Measurements from ENCODE around the gene KANK2. TPM values are rescaled to one million over a fixed set of nuclear protein-coding genes. Genes with fewer than 3 reads are reported as not detected.

Gene KANK2
- total RNA-seq, 4 donors from 2014 or later, result 156 to 414 (median 327) TPM

DNA sequence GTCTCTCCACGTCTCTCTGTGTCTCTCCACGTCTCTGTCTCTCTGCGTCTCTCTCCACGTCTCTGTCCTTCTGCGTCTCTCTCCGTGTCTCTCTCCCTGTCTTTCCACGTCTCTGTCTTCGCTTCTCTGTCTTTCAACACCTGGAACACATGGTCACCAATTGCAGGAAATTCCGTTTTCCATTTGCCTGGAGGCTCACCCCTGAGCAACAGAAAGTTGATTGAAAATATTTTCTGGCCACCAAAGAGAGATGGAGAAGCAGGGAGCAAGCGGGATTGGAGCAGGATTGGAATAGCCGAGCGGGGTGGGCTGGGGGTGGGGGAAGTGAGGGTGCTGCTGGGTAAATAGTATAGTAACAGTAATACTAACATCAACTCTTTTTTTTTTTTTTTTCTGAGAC lies 1.7 kb downstream of the KANK2 start:
- TF ChIP-seq, protein P1, sequence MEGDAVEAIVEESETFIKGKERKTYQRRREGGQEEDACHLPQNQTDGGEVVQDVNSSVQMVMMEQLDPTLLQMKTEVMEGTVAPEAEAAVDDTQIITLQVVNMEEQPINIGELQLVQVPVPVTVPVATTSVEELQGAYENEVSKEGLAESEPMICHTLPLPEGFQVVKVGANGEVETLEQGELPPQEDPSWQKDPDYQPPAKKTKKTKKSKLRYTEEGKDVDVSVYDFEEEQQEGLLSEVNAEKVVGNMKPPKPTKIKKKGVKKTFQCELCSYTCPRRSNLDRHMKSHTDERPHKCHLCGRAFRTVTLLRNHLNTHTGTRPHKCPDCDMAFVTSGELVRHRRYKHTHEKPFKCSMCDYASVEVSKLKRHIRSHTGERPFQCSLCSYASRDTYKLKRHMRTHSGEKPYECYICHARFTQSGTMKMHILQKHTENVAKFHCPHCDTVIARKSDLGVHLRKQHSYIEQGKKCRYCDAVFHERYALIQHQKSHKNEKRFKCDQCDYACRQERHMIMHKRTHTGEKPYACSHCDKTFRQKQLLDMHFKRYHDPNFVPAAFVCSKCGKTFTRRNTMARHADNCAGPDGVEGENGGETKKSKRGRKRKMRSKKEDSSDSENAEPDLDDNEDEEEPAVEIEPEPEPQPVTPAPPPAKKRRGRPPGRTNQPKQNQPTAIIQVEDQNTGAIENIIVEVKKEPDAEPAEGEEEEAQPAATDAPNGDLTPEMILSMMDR (IDR thresholded peaks at IDR 0.05; ENCODE audit: low read depth), result no peak

DNA sequence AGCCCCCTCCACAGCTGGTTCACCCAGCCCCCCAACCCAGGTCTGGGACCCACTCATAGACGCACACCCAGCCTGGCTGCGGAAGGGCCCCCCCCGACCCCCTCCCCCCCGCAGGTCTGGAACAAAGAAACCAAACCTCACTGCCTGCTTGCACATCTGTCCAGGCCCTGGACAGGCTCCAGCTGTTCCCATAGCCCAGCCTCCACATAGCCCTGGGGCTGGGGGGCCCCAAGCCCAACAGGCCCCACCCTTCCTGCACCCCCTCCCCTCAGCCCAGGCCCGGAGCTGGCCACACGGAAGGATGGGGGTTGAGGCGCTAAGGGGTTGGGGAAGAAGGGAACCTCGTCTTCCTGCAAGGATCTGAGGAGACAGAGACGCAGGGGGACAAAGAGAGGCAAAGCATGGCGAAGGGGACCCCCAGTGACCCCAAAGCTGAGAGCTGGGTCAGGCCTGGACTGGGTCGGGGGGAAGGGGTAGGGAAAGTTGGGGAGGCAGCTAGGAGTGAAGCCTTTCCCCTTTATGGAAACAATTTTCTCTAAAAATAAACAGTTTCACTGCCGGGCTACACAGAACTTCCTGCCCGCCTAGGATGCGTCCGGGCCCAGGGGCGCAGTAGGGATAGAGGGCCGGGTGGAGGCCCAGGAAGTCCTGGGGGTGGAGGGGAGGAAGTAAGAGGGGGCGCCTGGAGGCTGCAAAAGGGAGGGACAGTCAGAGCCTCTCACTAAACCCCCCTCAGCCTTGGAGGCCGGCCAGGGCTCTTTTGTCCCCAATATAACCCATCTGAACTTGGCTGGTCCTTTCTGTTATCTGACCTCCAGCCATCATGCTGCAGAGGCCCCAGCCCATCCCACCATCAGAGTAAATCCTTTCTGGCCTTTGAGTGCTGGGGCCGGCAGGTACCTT lies 2.4 kb downstream of the KANK2 start:
- TF ChIP-seq, protein P1 (IDR thresholded peaks at IDR 0.05; ENCODE audit: low read depth), result no peak

DNA sequence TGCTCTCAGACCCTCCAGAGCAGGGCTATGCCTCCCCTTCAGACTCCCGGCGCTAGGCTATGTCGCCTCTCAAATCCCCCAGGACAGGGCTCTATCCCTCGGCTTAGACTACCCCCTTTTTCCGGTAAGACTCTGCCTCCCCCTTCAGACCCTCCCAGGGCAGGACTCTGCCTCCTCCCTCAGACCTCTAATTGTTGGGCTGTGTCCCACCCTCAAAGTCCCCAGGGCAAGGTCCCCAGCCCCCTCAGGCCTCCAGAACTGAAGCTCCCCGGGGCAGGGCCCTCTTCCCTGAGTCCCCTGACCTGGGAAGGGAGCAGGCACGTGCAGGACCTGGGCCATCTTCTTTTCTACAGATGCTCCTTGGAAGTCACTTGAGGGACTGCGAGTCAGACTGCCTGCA lies 3.2 kb downstream of the KANK2 start:
- TF ChIP-seq, protein P1 (IDR thresholded peaks at IDR 0.05; ENCODE audit: low read depth), result no peak

DNA sequence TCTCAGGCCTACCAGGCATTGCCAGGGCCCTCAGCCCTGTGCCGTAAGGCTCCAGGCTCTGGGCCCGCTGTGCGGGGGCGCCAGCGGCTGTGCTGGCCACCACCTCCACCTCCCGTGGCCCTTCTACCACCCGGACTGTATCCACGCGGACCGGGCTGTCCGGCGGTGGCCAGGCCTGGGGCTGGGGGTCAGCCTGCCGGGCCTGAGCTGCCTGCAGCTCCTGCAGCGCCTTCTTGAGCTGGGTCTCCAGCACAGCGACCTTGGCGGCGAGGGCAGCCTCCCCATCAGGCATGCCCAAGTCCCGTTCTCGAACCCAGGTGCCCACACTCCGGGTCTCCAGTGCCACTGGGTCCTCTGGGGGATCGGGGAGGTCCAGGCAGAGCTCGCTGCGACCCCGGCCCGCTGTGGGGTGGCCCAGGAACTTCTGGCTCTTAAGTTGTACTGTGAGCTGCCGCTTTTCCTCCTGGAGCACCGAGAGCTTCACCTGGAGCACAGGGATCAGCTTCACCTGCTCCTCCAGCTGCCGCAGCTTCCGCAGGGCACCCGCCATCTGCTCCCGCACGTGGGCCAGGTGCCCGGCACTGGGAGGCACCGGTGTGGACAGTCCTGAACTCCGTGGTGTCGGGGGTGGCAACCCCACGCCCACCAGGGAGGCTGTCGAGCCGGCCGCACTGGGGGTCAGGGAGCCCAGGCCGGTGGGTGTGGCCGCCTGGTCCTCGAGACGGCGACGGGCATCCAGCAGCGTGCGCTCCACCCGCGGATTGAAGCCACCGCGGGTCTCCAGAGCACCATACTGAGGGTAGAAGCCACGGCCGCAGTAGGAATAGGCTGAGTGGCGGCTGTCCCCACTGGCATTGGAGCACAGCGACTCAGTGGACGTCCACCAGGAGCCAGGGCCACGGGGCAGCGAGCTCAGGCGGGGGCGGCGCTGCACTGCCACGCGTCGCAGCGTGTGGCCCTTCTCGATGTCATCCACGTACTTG lies 4.1 kb downstream of the KANK2 start:
- TF ChIP-seq, protein P1 (IDR thresholded peaks at IDR 0.05; ENCODE audit: low read depth), result no peak

DNA sequence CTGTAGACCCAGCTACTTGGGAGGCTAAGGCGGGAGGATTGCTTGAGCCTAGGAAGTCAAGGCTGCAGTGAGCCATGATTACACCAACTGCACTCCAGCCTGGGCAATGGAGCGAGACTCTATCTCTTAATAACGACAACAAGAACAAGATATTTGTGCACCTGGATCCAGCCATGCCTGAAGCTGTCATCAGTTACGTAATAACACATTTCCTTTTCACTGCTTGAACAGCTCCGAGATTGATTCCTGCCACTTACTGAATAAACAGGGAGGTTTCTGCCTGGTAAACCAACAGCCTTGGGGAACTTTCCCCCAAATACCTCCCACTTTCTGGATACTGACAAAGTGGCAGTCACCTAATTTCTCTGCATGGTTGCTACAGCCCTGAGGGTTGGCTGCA lies 5.4 kb downstream of the KANK2 start:
- TF ChIP-seq, protein P1 (IDR thresholded peaks at IDR 0.05; ENCODE audit: low read depth), result no peak

DNA sequence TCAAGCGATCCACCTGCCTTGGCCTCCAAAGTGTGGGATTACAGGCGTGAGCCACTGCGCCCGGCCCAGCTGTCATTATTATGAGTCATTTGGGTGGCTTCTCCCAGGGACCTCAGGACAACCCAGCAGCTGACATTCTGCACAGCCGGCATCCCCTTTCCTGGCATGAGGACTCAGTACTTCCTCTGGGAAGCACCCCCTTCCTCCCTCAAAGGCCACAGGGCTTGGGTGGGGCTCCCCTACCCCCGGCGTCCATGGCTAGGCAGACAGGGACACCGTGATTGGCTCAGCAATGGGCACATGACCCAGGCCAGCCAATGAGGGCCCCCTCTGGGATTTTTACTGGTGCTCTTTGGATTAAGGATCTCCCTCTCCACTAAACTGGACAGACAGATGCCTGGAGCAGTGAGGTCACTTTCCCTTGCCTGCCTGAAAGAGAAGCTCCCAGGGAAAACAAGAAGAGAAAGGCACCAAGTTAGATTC lies 6.0 kb downstream of the KANK2 start:
- TF ChIP-seq, protein P1 (IDR thresholded peaks at IDR 0.05; ENCODE audit: low read depth), result no peak

DNA sequence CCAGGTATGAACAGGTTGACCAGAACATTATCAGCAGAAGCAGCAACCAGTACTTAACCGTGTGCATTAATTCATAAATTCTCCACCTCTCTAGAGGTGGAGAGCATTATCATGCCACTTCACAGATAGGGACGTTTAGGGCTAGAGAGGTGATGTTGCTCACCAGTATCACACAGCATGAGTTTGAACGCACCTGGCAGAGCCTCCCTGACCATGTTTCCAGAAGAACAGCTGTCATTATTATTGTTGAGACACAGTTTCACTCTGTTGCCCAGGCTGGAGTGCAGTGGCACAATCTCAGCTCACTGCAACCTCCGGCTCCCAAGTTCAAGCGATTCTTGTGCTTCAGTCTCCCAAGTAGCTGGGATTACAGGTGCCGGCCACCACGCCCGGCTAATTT lies 6.8 kb downstream of the KANK2 start:
- TF ChIP-seq, protein P1 (IDR thresholded peaks at IDR 0.05; ENCODE audit: low read depth), result no peak

Data from subcutaneous adipose tissue (tissue), 4 donors.